Ovary (tissue), 3 donors: ENCODE results near the gene INHA.

Experiments
- CTCF ChIP-seq, 3 donors: fragments of 450-650 bp in 2 of 3; fragments of 200-600 bp in 1 of 3; IDR thresholded peaks; one replicate each; pipeline versions ENCODE4 v1.5.1 to v1.8.0; 2016 to 2022; ENCODE audit warnings: antibody characterized with exemption in 3 of 3, mild to moderate bottlenecking in 1 of 3
- POLR2A ChIP-seq: fragments of 450-650 bp; IDR thresholded peaks from one replicate; pipeline ENCODE4 v1.6.1; 2017; ENCODE audit warnings: antibody characterized with exemption, mild to moderate bottlenecking, moderate library complexity
- donor health status: DM: no; HTN: no; CAD: no.

GRCh38 chr2:219620546-219620945 lies 48.4 kb downstream of the INHA start:
- TF ChIP-seq CTCF (IDR thresholded peaks at IDR 0.05) (no peak), POLR2A (no peak)
